GM10248 (cell line): ENCODE results near the gene ZNF428.
A peak's percentile ranks its signal among the peaks of the same experiment; 100 is the strongest.

ENCODE experiments used
- CTCF ChIA-PET: fragments of 300-600 bp; sonication (Branson Sonifier 250); formaldehyde crosslinking; extraction: SDS; loops from one replicate; lab custom pipeline; 2021; ENCODE audit warnings: antibody characterized with exemption; lab: Yijun Ruan, JAX
- POLR2A ChIA-PET: fragments of 350-650 bp; sonication (Branson Sonifier 250); formaldehyde crosslinking; extraction: SDS; loops from one replicate; lab custom pipeline; 2020; ENCODE audit warnings: antibody characterized with exemption; lab: Yijun Ruan, JAX
- DNase-seq: peaks from one replicate; pipeline ENCODE4 v3.0.0; 2012; ENCODE audit errors: extremely low spot score
- TF ChIP-seq, protein P1 (sequence below): IDR thresholded peaks from 2 replicates; pipeline ENCODE4 v1.5.1; 2012; ENCODE audit warnings: mild to moderate bottlenecking, low read depth; ENCODE audit errors: extremely low read depth, missing control alignments, control extremely low read depth

ZNF428 gene

GRCh38 chr19:43642531-43642930 is 23.1 kb upstream of the ZNF428 start:
- DNase-seq, result no peak
- TF ChIP-seq, protein P1, sequence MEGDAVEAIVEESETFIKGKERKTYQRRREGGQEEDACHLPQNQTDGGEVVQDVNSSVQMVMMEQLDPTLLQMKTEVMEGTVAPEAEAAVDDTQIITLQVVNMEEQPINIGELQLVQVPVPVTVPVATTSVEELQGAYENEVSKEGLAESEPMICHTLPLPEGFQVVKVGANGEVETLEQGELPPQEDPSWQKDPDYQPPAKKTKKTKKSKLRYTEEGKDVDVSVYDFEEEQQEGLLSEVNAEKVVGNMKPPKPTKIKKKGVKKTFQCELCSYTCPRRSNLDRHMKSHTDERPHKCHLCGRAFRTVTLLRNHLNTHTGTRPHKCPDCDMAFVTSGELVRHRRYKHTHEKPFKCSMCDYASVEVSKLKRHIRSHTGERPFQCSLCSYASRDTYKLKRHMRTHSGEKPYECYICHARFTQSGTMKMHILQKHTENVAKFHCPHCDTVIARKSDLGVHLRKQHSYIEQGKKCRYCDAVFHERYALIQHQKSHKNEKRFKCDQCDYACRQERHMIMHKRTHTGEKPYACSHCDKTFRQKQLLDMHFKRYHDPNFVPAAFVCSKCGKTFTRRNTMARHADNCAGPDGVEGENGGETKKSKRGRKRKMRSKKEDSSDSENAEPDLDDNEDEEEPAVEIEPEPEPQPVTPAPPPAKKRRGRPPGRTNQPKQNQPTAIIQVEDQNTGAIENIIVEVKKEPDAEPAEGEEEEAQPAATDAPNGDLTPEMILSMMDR, result no peak
- ChIA-PET POLR2A (no interaction called here), CTCF (interaction anchor here (1.6 kb wide), 2 partner anchors 10 to 87 kb away, joined by 3 to 4 read pairs; no protein-coding TSS in a partner anchor)

DNA sequence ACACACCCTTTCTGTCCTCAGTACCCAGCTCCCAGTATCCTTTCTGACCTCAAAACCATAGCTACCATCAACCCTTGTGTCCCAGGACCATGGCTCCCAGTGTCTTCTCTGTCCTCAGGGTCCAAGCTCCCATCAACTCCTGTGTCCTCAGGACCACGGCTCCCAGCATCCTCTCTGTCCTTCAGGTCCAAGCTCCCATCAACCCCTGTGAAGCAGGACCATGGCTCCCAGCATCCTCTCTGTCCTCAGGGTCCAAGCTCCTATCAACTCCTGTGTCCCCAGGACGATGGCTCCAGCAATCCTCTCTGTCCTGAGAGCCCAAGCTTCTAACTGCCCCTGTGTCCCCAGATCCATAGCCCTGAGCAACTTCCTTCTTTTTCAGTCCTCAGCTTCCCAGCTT is 21.9 kb upstream of the ZNF428 start:
- TF ChIP-seq, protein P1, result no peak
- CTCF ChIA-PET, result interaction anchor here (0.9 to 1.6 kb wide), 4 partner anchors 10 to 209 kb away, joined by 3 to 4 read pairs (median 3); no protein-coding TSS in a partner anchor
- POLR2A ChIA-PET, result no interaction called here
- no peak for DNase-seq

- DNase-seq, result no peak
- TF ChIP-seq, protein P1, result no peak
- ChIA-PET CTCF (no interaction called here), POLR2A (no interaction called here)
Measured at GRCh38 chr19:43640424-43640757, 21.0 kb upstream of the ZNF428 start.

- ChIA-PET POLR2A (no interaction called here), CTCF (no interaction called here)
- DNase-seq, result peak; percentile 79
- TF ChIP-seq, protein P1, result no peak
Measured at GRCh38 chr19:43639519-43640423, 20.3 kb upstream of the ZNF428 start, which contains the start of gene CADM4. CADM4 (minus strand) TSS chr19:43639850; CDS start chr19:43639790, 60 bp downstream.

GRCh38 chr19:43638995-43639518 is 19.6 kb upstream of the ZNF428 start:
- no peak for DNase-seq
- ChIA-PET CTCF (no interaction called here), POLR2A (no interaction called here)
- TF ChIP-seq, protein P1, result no peak

GRCh38 chr19:43638214-43638994 is 19.0 kb upstream of the ZNF428 start:
- ChIA-PET POLR2A (no interaction called here), CTCF (interaction anchor here (1.1 kb wide), 1 partner anchor 17 kb away, joined by 3 read pairs; no protein-coding TSS in a partner anchor)
- TF ChIP-seq, protein P1, result no peak
- no peak for DNase-seq
